ENCODE results near the gene KYNU.

- TF ChIP-seq CTCF (IDR thresholded peaks at IDR 0.05; ENCODE audit: low read length): no peak
- no peak for TF ChIP-seq EZH2 (IDR thresholded peaks at IDR 0.05; ENCODE audit: borderline replicate concordance, low read length)
Measured at GRCh38 chr2:142937347-142937746, 59.9 kb downstream of the KYNU start.
